IPS-NIHi11 (cell line): ENCODE results near the gene PF4V1.
A peak's percentile ranks its signal among the peaks of the same experiment; 100 is the strongest.

Experiments used
- DNase-seq: peaks from one replicate; pipeline ENCODE4 v3.0.0; 2012; ENCODE audit warnings: mixed read lengths, low spot score

The PF4V1 gene, protein sequence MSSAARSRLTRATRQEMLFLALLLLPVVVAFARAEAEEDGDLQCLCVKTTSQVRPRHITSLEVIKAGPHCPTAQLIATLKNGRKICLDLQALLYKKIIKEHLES

DNA sequence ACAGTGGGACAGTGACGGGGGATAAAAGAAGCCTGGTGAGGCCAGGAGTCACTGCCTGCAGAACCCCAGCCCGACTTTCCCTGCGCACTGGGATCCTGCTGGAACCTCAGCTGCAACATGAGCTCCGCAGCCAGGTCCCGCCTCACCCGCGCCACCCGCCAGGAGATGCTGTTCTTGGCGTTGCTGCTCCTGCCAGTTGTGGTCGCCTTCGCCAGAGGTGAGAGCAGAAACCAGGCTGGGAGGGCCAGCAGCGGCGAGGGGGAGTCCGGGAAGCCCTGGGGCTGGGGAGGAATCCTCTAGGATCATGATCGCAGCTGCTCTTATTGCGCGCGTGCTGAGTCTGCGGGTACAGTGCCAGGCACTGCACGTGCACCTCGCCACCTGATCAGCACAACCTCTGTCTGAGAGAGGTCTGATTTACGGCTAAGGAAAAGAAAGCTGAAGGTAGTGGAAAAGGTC lies at the start of gene PF4V1:
TSS of gene PF4V1 (plus strand) at position 51 of the 459 bp plus-strand sequence. CDS start at position 118, 67 bp downstream.
- peak; percentile 60 for DNase-seq

DNA sequence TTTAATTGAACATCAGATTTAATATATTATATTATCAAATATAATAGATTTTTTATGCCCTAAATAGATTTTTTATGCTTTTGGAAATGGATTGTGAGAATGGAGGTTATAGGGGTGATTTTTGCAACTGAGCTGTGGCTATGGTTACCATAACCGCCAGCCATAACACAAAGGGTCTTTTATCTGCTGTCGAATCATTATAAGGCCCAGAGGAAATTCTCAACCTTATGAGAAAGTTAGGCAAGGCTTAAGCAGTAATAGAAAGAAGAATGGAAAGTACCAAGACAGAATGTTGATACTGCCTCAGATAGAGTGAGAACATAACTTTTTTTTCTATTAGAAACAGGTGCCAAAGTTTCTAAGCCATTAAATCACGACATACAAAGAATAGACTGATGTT lies 42.9 kb upstream of the PF4V1 start:
- DNase-seq, result no peak

DNA sequence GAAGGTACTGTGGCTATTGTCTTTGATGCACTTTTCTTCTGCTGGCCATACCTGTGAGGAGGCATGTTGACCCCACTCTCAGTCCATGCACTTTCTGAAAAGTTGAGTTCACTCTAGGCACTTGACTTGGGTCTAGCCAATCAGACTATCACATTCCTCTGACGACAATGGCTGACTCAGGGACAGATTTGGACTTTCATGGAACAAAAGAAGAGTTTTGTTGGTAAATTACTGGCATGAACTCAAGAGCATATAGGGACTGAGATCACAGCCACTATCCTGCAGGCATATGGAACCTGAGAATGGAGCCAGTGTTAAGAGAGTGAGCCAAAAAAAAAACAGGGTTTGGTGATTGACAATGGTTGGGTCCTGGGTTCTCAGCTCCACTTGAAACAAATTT lies 41.3 kb upstream of the PF4V1 start:
- DNase-seq, result no peak

DNA sequence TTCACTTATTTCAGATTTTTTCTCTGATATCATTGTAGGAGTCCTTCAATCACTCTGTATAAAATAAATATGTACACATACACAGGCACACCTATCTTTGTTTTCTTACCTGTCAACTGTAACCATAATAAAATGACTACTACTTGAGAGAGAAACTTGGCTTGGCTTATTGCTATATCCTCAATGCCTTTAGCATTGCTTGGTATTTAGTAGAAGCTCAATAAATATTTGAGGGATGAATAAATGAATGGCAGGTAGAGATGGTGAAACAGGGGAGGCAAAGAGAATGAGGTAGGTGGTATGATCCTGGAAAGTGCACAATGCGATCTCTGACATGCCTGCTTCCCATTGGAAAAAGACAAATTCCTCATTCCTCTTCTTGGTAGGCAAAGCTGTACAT lies 38.4 kb upstream of the PF4V1 start:
- DNase-seq, result no peak

DNA sequence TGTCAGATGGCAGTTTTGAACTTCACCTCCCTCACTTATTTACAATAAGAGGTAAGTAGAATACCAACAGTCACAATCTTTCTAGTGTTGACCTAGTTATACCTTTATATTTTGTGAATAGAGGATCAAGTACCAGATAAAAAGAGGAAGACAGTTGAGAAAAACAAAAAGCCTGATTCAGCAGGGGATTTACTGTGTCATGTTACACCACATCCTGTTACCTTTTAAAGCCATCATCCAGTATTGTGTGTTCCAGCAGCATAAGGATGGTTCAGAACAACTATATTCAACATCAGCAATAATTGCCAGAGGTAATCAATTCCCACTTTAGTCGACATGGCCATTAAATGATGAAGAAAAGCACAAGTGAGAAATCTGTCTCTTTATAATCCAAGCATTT lies 38.0 kb upstream of the PF4V1 start:
- DNase-seq, result no peak

DNA sequence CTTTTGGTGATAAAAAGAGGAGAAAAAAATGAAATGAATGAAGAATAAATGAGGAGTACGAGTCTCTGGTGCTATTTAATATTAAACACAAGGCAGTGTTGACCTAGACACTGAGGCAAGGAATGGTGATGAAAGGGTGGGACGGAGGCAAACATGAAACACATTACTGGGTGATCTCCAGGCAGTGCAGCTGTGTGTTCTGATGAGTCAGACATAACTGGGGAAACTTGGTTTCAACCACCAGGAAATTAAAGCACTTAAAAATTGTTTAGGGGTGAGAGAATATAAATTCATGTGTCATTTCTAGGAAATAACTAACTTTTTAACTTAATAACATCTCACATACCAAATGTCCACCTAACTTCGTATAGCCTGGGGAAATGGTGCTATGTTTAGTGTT lies 36.3 kb upstream of the PF4V1 start:
- no peak for DNase-seq

DNA sequence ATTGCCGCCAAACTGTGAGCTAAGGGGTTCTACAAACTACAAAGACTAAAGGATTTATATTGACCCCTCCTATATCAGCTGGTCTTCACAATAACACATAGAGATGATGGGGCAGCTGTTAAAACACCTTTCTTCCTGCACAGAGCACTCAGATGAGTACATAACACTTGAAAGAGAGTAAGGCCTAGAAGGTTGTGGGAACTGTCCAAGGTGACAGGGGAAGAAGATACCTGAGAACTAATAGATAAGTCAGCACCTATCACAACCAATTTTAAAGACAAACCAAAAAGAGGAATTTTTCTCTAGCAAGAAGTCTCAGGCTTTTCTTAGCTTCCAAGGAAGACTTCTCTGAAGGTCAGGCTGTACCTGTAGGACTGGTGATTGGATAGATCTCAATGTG lies 35.8 kb upstream of the PF4V1 start:
- no peak for DNase-seq

DNA sequence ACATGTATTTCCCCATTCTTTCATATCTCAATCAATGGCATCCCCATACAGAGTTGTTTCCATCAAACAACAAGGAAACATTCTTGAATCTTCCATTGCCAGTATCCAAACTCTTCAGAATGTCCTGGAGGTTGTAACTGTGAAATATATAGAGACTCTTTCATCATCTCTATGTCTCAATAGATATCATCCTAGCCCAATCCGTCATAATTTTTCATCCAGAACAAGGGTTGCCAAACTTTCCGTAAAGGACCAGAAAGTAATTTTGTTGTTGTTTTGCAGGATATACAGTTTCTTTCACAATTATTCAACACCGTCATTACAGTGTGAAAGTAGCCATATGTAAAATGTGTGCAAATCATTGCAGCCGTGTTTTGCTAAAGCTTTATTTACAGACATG lies 31.8 kb upstream of the PF4V1 start:
- no peak for DNase-seq

DNA sequence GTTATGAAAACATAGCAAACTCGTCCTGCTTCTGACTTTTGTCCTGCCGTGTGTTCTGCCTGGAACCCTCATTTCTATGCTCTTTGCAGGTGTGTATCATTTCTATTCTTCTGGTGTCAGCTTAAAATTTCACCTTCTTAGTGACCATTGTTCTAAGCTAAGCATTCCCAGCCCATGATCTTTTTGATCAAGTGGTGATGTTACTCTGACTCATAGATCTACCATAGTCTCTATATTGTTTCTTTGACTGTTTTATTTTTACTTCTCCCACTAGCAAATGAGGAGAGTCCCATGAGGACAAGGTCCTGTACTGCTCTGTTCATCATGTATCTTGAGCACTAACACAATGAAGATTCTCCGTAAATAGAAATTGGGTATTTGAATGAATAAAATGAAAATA lies 30.7 kb upstream of the PF4V1 start:
- no peak for DNase-seq

DNA sequence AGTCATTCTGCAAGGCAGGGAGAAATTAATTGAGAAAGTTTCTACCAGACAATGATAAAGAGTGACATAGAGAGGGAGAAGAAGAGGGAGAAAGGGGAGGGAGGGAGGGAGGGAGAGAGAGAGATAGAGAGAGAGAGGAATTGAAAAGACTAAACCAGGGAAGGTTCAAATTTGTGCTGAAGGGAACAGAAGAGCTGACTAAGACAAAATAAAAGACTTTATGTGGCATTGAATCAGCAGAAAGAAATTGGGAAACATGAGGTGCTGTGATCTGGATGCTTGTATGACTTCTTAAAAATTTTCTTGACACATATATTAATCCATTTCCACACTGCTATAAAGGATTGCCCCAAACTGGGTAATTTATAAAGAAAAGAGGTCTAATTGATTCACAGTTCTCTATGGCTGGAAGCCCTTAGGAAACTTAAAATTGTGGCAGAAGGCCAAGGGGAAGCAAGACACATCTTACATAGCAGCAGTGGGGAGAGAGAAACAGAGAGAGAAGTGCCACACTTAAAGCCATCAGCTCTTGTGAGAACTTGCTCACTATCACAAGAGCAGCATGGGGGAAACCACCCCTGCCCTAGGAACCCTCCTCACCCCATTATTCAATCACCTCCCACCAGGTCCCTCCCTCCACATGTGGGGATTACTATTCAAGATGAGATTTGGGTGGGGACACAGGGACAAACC lies 30.1 kb upstream of the PF4V1 start:
- DNase-seq, result no peak

DNA sequence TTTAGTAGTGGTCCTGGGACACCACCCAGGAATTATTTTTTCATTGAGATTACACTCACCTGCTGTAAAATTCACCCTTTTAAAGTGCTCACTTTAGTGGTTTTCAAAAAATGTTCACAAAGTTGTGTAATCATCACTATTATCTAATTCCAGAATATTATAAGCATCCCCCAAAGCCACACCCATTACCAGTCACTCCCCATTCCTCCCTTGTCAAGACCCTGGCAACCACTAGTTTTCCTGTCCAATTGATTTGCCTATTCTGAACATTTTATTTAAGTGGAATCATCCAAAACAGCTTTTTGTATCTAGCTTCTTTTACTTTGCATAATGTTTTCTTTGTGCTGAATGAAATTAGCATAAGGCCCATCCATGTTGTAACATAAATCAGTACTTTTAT lies 29.3 kb upstream of the PF4V1 start:
- DNase-seq, result no peak

DNA sequence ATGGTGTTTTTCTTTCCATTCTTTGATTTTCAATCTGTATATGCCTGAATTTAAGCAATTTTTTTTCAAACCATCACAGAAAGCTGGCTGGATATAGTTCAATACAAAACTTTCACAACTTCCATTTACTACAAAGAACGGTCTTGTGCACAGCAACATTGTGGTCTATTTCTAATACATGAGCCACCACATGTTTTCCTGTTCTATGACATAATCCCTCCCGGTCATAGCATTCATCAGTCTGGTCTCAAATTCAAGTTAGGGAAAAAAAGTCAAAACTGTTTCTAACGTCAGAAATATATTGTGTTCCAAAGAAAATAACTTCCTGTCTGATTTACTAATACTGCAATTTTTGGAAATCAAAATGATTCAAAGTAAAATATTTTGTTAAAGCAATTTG lies 24.1 kb upstream of the PF4V1 start:
- DNase-seq, result no peak

DNA sequence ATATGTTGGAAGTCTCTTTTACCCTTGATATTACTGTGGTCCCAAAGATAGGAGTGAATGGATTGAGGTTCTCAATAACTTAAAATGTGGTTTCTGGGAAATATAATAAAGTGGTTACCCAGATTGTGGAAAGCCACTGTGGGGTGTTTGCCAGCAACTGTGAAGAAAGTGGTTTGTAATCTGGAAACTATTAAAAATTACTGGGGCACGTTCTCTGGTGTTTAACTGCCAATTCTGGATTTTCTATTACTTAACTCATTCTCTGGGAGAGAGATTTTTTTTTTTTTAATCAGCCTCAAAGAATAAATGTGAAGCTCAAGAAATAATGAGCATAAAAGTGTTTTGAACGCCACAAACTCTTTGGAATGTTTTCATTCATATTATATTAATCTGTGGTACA lies 21.5 kb upstream of the PF4V1 start:
- no peak for DNase-seq

DNA sequence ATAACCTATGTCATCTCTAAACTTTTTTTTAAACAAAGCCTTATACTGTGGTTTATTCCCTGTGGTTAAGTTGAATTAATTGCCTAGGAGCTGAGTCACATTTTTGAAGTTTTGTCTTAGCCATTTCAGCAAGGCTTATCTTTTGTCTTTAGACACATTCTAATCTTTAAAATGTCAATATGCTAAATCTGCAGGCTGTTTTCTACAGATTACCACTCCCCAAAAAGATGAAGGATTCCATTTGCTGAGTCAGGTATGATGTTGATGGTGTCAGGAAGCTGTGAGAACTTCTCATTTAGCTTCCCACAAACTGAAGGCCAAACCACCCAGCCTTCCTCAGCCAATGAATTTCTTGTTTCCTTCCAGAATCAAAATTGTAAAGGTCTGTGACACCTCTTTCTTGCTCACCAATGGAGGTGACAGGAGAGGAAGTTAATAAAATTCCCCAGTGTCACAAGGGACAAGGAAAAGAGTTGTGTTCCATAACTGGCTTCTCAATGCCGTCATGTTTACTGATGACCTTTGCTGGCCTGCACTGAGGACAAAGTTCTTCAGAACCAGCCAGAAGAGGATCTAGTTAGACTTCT lies 20.4 kb upstream of the PF4V1 start:
- DNase-seq, result no peak

DNA sequence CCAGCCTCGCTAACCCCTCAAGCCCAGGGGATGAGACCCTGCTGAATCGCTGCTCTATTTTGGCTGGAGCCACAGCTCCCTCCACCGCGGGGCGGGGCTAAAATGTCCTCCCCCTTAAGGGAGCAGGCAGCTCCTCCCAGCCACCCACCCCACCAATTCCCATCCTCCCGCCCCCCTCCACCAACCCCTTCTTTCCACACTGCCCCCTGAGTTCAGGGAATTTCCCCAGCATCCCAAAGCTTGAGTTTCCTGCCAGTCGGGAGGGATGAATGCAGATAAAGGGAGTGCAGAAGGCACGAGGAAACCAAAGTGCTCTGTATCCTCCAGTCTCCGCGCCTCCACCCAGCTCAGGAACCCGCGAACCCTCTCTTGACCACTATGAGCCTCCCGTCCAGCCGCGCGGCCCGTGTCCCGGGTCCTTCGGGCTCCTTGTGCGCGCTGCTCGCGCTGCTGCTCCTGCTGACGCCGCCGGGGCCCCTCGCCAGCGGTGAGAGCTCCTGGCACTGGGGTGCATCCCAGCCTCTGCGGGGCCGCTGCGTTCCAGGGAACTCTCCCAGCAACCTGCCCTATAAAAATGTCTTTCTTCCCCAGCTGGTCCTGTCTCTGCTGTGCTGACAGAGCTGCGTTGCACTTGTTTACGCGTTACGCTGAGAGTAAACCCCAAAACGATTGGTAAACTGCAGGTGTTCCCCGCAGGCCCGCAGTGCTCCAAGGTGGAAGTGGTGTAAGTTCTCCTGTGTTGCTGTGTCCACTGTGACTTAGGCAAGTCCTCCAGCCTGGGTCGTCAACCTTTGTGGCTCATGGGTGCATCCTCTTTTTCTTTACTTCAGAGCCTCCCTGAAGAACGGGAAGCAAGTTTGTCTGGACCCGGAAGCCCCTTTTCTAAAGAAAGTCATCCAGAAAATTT lies 16.5 kb upstream of the PF4V1 start, which contains the start of gene CXCL6:
TSS of gene CXCL6 (plus strand) at position 306 of the 907 bp plus-strand sequence. CDS start at position 379, 73 bp downstream.
- DNase-seq, result peak; percentile 68

DNA sequence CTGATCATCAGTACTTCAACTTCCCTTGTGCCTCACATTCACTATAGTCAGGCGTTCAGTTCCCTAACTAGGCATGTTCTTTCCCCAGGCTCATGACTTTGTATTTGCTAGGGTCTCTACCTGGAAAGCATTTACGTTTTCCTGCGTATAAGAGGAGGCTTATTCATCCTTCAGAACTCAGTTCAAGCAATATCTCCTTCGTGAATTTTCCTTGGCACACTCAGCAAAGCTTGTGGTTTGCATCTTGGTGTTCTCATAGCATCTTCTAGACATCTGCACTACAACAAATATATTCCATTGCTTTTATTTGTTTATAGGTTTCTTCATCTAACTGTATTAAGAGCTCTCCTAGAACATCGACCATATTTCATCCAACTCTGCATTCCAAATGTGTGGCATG lies 14.0 kb upstream of the PF4V1 start:
- DNase-seq, result no peak

DNA sequence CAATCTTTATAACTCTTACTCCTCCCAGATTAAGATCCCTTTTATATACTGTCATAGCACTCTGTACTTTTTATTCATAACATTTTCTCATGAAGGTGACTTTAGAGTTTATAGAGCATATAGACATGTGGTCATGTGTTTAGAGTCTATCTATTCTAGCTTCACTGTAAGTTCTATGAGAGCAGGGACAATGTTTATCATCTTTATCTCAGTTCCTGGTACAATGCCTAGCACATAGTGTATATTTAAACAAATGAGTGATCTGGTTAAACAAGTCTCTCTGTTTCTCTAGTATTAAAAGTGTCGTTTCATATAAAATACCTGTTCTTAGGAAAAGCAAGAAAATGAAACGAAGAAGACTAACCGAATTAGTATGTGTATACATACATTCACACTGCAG lies 13.4 kb upstream of the PF4V1 start:
- DNase-seq, result no peak

DNA sequence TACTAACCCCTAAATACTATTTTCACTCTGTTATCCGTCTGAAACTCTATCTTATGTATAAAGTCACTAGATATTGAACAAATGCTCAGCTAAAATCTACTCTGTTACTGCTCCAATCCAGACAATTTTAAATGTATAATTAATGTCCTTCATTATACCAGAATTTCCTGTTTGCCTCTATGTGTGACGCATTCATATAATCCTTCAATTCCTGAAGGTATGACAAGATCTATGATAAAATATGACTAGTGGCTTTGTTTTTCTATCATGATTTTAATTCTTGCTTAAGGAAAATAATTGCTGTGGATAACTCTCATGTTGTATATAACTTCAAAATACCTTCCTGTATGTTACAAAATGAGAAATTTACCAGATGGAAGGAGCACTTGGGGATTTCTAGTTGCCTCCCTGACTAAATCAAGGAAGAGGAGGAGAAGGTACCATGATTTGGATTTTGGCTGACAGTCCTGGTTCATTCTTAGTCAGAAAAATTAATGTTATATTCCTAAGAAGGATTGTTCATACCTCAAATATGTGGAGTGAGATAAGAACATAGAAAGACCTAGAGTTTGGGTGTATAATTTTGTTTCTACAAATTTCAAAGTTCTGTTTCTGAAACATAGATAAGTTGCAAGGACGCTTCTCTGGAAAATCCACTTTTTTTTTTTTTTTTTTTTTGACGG lies 11.7 kb upstream of the PF4V1 start:
- DNase-seq, result no peak

DNA sequence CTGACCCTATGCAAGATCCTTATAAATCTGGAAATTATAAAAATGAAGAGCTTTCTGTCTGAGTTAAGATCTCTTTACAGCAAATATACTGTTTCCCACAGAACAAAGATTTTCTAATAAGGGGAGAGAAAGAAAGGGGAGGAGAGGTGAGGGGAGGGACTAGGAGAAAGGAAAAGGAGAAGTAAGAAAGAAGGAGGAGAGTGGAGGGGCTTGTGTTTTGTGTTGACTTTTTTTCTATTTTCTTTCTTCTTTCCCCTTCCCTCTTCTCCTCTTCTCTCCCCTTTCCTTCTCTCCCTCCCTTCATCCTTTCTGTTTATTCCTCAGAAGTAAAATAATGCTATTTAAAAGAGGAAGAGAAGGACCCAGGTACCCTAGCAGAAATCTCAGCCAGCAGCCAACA lies 10.4 kb upstream of the PF4V1 start:
- DNase-seq, result no peak

DNA sequence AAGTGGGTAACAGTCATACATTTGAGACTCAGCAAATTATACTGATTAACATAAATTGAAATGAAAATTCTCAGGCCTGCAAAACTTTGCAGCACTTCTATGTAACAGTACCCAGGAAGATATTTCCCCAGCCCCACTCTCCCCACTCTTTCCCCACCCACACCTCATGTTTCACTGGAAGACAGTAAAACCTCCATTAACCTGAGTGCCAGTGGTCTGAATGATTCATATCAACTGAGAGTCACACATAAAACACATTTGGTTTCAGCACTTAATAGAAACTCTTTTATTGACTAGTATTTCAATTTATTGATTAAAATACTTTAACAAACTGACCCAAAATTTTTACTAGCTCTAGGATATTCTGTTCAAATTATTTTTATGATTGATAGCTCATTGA lies 9.7 kb upstream of the PF4V1 start:
- DNase-seq, result no peak

DNA sequence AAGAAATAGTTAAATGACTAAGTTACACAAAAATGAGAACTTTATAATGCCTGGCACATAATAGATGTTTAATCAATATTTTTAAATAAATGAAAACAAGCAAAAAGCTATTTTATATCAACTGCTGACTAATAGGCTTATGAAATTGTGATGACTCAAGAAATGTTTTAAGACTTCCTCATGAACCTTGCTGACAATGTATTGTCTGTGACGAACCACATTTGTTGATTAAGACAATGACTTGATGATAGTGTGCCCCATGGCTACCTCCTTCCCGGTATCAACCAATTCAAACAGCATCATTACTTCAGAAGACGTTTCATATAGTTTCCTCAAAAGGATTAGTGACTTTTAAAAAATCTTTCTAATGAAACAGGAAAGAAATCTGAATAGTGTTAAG lies 8.8 kb upstream of the PF4V1 start:
- DNase-seq, result no peak

DNA sequence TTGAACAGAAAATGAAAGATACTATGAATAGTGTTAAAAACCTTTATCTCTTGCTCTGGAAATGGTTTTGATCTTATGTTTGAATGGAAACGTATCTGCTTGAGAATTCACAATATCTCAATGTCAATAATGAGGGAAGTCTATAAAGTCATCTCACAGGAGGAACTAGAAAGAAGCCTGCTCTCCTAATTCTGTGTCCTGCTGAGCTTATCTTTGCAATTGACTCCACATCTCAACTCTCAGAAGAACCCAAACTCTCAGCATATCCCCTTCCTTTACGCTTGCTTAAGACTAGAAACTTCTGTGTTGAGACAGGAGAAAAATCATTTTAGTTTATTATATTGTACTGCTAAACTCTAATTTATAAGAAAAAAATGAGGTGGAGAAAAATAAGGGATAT lies 8.3 kb upstream of the PF4V1 start:
- DNase-seq, result no peak
